Central memory CD8-positive, alpha-beta T cell (primary cell): ENCODE data around the gene LAMTOR2.

ENCODE experiments used
- ATAC-seq: fragments of 150-1000 bp; cut with Tn5 transposase; replicated peaks from 2 replicates; pipeline ENCODE4 v1.10.0; 2022; ENCODE audit warnings: mild to moderate bottlenecking, moderate FRiP score, moderate number of reproducible peaks; ENCODE audit not compliant: poor library complexity, severe bottlenecking; ENCODE audit errors: extremely low read depth
- DNase-seq, 2 donors: peaks; one replicate each; pipeline ENCODE4 v3.0.0; 2021; ENCODE audit warnings: low spot score in 2 of 2
- H3K27ac Mint-ChIP-seq: one replicate; pipeline ENCODE4 v1.8.0; 2022; ENCODE audit warnings: low read depth, mild to moderate bottlenecking, moderate library complexity, mixed read lengths
- H3K27me3 Mint-ChIP-seq: one replicate; pipeline ENCODE4 v1.8.0; 2022; ENCODE audit warnings: mixed read lengths
- H3K36me3 Mint-ChIP-seq: one replicate; pipeline ENCODE4 v1.8.0; 2022; ENCODE audit warnings: mild to moderate bottlenecking, moderate library complexity, mixed read lengths; ENCODE audit not compliant: insufficient read depth
- H3K4me1 Mint-ChIP-seq: one replicate; pipeline ENCODE4 v1.8.0; 2022; ENCODE audit warnings: mixed read lengths
- H3K4me3 Mint-ChIP-seq: one replicate; pipeline ENCODE4 v1.8.0; 2022; ENCODE audit warnings: mild to moderate bottlenecking, moderate library complexity, mixed read lengths
- H3K9me3 Mint-ChIP-seq: one replicate; pipeline ENCODE4 v1.8.0; 2022; ENCODE audit warnings: mixed read lengths

The LAMTOR2 gene

GRCh38 chr1:156054500-156055280, at the start of gene LAMTOR2:
Gene LAMTOR2, plus strand, starts transcription at chr1:156054782. Its CDS starts 108 bp downstream, at chr1:156054890.
- H3K36me3 Mint-ChIP-seq = peaks cover 25% of the 10 kb centered on the region
- no peaks in the 10 kb centered on the region for H3K9me3 Mint-ChIP-seq
- H3K27ac Mint-ChIP-seq = peak within 1 kb of the TSS; percentile 73
- peak; percentile 90 to 91 for DNase-seq
- ATAC-seq = peak; percentile 84
- peaks cover 29% of the 10 kb centered on the region for H3K4me1 Mint-ChIP-seq
- no peaks in the 10 kb centered on the region for H3K27me3 Mint-ChIP-seq
- H3K4me3 Mint-ChIP-seq = peak within 1 kb of the TSS; percentile 94

GRCh38 chr1:156004843-156005584, 49.6 kb upstream of the LAMTOR2 start:
- ATAC-seq (peak; percentile 91), DNase-seq (peak in 1 of 2 donors; percentile 26)
- H3K4me3 Mint-ChIP-seq = peak overlapping the region; percentile 46
- peaks cover 30% of the 10 kb centered on the region for H3K36me3 Mint-ChIP-seq
- H3K9me3 Mint-ChIP-seq = no peaks in the 10 kb centered on the region
- no peaks in the 10 kb centered on the region for H3K27me3 Mint-ChIP-seq
- H3K27ac Mint-ChIP-seq = peak overlapping the region; percentile 38
- H3K4me1 Mint-ChIP-seq = peaks cover 33% of the 10 kb centered on the region

- DNase-seq = no peak
- Mint-ChIP-seq H3K4me3 (no peak overlapping the region), H3K9me3 (no peaks in the 10 kb centered on the region), H3K36me3 (peaks cover 44% of the 10 kb centered on the region), H3K27ac (no peak overlapping the region), H3K27me3 (no peaks in the 10 kb centered on the region), H3K4me1 (peaks cover 33% of the 10 kb centered on the region)
- no peak for ATAC-seq
Measured at GRCh38 chr1:156006666-156007376, 47.8 kb upstream of the LAMTOR2 start.

GRCh38 chr1:156009404-156009803, 45.2 kb upstream of the LAMTOR2 start:
- Mint-ChIP-seq H3K27ac (no peak overlapping the region), H3K27me3 (no peaks in the 10 kb centered on the region), H3K36me3 (peaks cover 55% of the 10 kb centered on the region), H3K4me1 (peaks cover 30% of the 10 kb centered on the region), H3K9me3 (no peaks in the 10 kb centered on the region), H3K4me3 (no peak overlapping the region)
- DNase-seq (no peak), ATAC-seq (no peak)

DNA sequence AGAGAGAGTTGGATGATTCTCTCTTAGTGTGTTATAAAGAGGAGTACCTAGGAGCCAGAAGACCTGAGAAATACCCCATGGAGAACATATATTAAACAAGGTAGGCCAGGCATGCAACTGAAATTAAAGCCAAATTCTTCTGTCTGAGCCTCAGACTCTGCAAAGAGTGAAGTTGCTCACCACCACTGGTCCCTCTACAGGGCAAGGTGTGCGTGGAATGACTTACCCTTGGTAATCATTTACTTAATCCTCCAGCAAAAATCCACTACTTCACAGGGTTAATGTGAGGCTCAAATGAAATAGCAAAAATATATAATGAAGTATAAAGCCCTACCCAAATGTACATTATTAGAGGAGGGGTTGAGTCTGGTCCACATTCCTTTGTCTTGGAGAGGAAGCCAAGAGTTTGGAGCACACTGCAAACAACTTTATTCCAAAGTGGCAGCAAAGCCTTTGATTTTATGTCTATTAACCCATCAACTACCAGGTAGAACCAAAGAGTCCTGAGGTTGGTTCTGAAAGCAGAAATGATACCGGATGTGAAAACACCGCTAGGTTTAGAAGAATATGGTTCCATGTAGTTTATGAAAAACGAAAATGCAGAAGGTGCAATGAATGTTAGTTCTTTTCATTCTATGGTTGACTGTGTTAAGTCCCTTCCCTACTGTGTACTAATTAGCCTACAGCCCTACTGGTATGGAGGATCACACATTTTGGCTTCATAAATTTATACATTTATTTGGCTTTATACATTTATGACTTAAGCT, 42.3 kb upstream of the LAMTOR2 start:
- ATAC-seq (no peak), DNase-seq (no peak)
- no peak overlapping the region for H3K27ac Mint-ChIP-seq
- H3K4me1 Mint-ChIP-seq = peaks cover 18% of the 10 kb centered on the region
- H3K9me3 Mint-ChIP-seq = no peaks in the 10 kb centered on the region
- no peak overlapping the region for H3K4me3 Mint-ChIP-seq
- no peaks in the 10 kb centered on the region for H3K27me3 Mint-ChIP-seq
- H3K36me3 Mint-ChIP-seq = peaks cover 59% of the 10 kb centered on the region

DNA sequence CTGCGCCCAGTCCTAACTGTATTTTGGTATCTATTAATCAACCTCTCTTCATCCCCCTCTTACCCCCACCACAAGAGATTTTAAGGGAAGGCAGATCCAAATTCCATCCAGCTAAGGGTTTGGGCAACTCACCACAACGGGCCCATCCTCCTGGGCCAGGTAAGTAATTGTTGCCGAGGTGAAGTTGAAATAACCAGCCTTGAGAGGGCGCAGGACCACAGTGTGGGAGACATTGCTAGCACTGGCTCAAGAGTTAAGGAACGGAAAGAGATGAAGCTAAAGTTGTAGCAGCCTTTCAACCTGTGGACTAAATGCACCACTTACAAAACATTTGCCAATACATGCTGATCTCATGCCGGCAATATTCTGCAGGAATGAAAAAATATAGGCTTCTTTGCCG, 39.8 kb upstream of the LAMTOR2 start:
- no peaks in the 10 kb centered on the region for H3K9me3 Mint-ChIP-seq

GRCh38 chr1:156019946-156020292, 34.7 kb upstream of the LAMTOR2 start:
- Mint-ChIP-seq H3K4me1 (peaks cover 27% of the 10 kb centered on the region), H3K27ac (peak overlapping the region; percentile 90), H3K4me3 (peak overlapping the region; percentile 94), H3K9me3 (no peaks in the 10 kb centered on the region), H3K36me3 (peaks cover 40% of the 10 kb centered on the region), H3K27me3 (no peaks in the 10 kb centered on the region)
- DNase-seq (no peak), ATAC-seq (no peak)

More for the DNA sequence above, 39.8 kb upstream of the LAMTOR2 start:
- no peaks in the 10 kb centered on the region for H3K27me3 Mint-ChIP-seq
- H3K27ac Mint-ChIP-seq = peak overlapping the region; percentile 30
- H3K4me3 Mint-ChIP-seq = no peak overlapping the region
- ATAC-seq (no peak), DNase-seq (no peak)
- H3K36me3 Mint-ChIP-seq = peaks cover 62% of the 10 kb centered on the region
- H3K4me1 Mint-ChIP-seq = peaks cover 28% of the 10 kb centered on the region

GRCh38 chr1:156020293-156021092, 34.1 kb upstream of the LAMTOR2 start, which contains the start of gene SSR2:
Gene SSR2, minus strand, starts transcription at chr1:156020951. Its CDS starts 784 bp downstream, at chr1:156020167.
- peaks cover 32% of the 10 kb centered on the region for H3K4me1 Mint-ChIP-seq
- H3K4me3 Mint-ChIP-seq = peak within 1 kb of the TSS; percentile 94
- no peaks in the 10 kb centered on the region for H3K9me3 Mint-ChIP-seq
- H3K27ac Mint-ChIP-seq = peak within 1 kb of the TSS; percentile 90
- peak; percentile 99 for ATAC-seq
- DNase-seq = peak; percentile 61 to 72
- H3K27me3 Mint-ChIP-seq = no peaks in the 10 kb centered on the region
- H3K36me3 Mint-ChIP-seq = peaks cover 40% of the 10 kb centered on the region

- Mint-ChIP-seq H3K9me3 (no peaks in the 10 kb centered on the region), H3K4me1 (peaks cover 32% of the 10 kb centered on the region), H3K4me3 (peak overlapping the region; percentile 94), H3K36me3 (peaks cover 35% of the 10 kb centered on the region), H3K27me3 (no peaks in the 10 kb centered on the region), H3K27ac (peak overlapping the region; percentile 90)
- no peak for DNase-seq
- no peak for ATAC-seq
Measured at GRCh38 chr1:156021093-156021428, 33.5 kb upstream of the LAMTOR2 start.

GRCh38 chr1:156021954-156022353, 32.6 kb upstream of the LAMTOR2 start:
- no peak for DNase-seq
- H3K27ac Mint-ChIP-seq = no peak overlapping the region
- no peaks in the 10 kb centered on the region for H3K9me3 Mint-ChIP-seq
- no peaks in the 10 kb centered on the region for H3K27me3 Mint-ChIP-seq
- ATAC-seq = no peak
- H3K36me3 Mint-ChIP-seq = peaks cover 28% of the 10 kb centered on the region
- H3K4me1 Mint-ChIP-seq = peaks cover 27% of the 10 kb centered on the region
- H3K4me3 Mint-ChIP-seq = peak overlapping the region; percentile 94

GRCh38 chr1:156024801-156025200, 29.8 kb upstream of the LAMTOR2 start:
- ATAC-seq = no peak
- Mint-ChIP-seq H3K36me3 (peaks cover 5% of the 10 kb centered on the region), H3K4me1 (peaks cover 11% of the 10 kb centered on the region), H3K4me3 (no peak overlapping the region), H3K9me3 (no peaks in the 10 kb centered on the region), H3K27me3 (no peaks in the 10 kb centered on the region), H3K27ac (no peak overlapping the region)
- no peak for DNase-seq
